Neutrophil (primary cell): ENCODE measurements around the gene CA12.
A peak's percentile ranks its signal among the peaks of the same experiment; 100 is the strongest.

Experiments
- H3K27ac ChIP-seq: fragments of 200-600 bp; sonication (generic); 2 replicates; pipeline ENCODE4 v1.5.1; 2016; ENCODE audit warnings: mild to moderate bottlenecking, moderate library complexity
- H3K27me3 ChIP-seq: fragments of 200-600 bp; sonication (generic); 2 replicates; pipeline ENCODE4 v1.6.0; 2016; ENCODE audit warnings: mild to moderate bottlenecking
- H3K36me3 ChIP-seq: fragments of 200-600 bp; sonication (generic); 2 replicates; pipeline ENCODE4 v1.5.1; 2017
- H3K4me1 ChIP-seq, 2 experiments: fragments of 200-600 bp in 1 of 2; sonication (generic) in 1 of 2; 1 replicate in 1 of 2; 2 replicates in 1 of 2; pipeline versions ENCODE4 v1.5.1 to v1.6.1; 2013 to 2016; ENCODE audit warnings: low read depth in 1 of 2, low read length in 1 of 2, mild to moderate bottlenecking in 1 of 2, moderate library complexity in 1 of 2; ENCODE audit not compliant: control insufficient read depth in 1 of 2, insufficient read depth in 1 of 2
- H3K4me3 ChIP-seq, 2 experiments: fragments of 200-600 bp in 1 of 2; sonication (generic) in 1 of 2; 1 replicate in 1 of 2; 2 replicates in 1 of 2; pipeline ENCODE4 v1.5.1; 2013 to 2016; ENCODE audit warnings: low read depth in 1 of 2, low read length in 1 of 2, mild to moderate bottlenecking in 1 of 2, moderate library complexity in 1 of 2
- H3K9me3 ChIP-seq: fragments of 200-600 bp; sonication (generic); 2 replicates; pipeline ENCODE4 v1.5.1; 2016
- TF ChIP-seq, protein P1 (sequence below): fragments of 200-600 bp; sonication (generic); IDR thresholded peaks from 2 replicates; pipeline ENCODE4 v1.5.1; 2016; ENCODE audit warnings: antibody characterized with exemption

Gene CA12

DNA sequence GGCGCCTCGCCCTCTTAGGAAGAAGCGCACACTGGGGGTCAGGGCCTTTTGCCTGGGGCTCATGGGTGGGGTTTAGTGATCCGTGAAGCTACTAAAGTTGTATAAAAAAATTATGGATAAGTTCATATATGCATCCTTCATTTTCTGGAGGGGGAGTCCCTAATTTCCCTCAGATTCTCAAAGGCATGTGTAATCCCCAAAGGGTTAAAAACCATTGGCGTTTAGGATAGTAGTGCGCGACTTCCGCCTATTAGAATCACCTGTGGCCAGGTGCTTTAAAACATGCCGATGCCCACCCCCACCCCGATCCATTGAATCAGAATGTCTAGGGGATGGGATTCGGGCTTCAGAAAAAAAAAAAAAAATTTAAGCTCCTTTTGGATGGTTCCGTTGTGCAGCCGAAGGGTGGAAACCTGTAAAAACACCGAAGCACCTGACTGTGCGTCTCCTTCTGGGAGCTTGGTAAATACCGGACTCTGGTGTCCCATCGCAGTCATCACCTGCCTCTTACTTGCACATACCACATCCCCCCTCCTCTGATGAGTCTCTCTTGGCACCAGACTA lies 103.7 kb downstream of the CA12 start:
- peak overlapping the region; percentile 73 to 90 for H3K4me3 ChIP-seq
- peak overlapping the region; percentile 81 for H3K27ac ChIP-seq
- H3K27me3 ChIP-seq, result no peaks in the 10 kb centered on the region
- peaks cover 46 to 52% of the 10 kb centered on the region in 2 experiments for H3K4me1 ChIP-seq
- TF ChIP-seq, protein P1, sequence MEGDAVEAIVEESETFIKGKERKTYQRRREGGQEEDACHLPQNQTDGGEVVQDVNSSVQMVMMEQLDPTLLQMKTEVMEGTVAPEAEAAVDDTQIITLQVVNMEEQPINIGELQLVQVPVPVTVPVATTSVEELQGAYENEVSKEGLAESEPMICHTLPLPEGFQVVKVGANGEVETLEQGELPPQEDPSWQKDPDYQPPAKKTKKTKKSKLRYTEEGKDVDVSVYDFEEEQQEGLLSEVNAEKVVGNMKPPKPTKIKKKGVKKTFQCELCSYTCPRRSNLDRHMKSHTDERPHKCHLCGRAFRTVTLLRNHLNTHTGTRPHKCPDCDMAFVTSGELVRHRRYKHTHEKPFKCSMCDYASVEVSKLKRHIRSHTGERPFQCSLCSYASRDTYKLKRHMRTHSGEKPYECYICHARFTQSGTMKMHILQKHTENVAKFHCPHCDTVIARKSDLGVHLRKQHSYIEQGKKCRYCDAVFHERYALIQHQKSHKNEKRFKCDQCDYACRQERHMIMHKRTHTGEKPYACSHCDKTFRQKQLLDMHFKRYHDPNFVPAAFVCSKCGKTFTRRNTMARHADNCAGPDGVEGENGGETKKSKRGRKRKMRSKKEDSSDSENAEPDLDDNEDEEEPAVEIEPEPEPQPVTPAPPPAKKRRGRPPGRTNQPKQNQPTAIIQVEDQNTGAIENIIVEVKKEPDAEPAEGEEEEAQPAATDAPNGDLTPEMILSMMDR, result no peak
- H3K9me3 ChIP-seq, result no peaks in the 10 kb centered on the region
- H3K36me3 ChIP-seq, result peaks cover 12% of the 10 kb centered on the region

DNA sequence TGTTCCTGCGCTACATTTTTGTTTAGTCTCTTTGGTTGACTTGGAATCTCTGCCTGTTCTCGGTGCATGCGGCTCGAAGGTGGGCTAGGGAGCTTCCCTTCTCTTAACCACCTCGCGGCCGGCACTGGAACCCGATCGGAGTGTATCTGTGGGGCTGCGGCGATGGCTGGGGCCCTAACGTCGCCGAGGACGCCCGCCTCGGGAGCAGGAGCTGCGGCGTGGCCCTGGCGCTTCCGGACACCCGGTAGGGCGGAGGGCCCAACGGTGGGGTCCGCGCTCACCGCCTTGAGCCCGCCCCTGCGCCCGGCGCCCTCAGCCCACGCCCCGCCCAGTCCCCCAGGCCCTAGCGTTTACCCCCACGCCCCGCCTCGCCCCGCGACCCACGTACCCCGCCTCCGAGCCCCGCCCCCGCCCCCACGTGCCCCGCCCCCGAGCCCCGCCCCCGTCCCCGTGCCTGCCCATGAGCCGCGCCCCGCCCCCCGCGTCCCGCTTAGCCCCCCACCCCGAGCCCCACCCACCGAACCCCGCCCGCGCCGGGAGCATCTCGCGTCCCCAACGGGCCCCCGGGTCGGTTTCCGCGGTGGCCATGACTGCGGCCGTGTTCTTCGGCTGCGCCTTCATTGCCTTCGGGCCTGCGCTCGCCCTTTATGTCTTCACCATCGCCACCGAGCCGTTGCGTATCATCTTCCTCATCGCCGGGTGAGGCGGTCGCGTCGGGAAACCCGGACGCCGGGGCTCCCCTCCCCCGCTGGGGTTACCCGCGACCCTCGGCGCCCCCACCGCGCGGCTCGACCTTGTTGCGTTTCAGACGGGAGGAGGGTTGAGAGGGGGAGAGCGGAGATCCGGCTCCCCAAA lies 104.4 kb downstream of the CA12 start, which contains the start of gene APH1B:
APH1B (plus strand) TSS at position 568 of the 855 bp plus-strand sequence; CDS start at position 587, 19 bp downstream.
- Histone ChIP-seq H3K4me3 (peak within 1 kb of the TSS; percentile 73 to 90), H3K27ac (peak within 1 kb of the TSS; percentile 81), H3K27me3 (no peaks in the 10 kb centered on the region), H3K9me3 (no peaks in the 10 kb centered on the region), H3K4me1 (peaks cover 38 to 45% of the 10 kb centered on the region in 2 experiments), H3K36me3 (peaks cover 12% of the 10 kb centered on the region)
- TF ChIP-seq, protein P1, result no peak

DNA sequence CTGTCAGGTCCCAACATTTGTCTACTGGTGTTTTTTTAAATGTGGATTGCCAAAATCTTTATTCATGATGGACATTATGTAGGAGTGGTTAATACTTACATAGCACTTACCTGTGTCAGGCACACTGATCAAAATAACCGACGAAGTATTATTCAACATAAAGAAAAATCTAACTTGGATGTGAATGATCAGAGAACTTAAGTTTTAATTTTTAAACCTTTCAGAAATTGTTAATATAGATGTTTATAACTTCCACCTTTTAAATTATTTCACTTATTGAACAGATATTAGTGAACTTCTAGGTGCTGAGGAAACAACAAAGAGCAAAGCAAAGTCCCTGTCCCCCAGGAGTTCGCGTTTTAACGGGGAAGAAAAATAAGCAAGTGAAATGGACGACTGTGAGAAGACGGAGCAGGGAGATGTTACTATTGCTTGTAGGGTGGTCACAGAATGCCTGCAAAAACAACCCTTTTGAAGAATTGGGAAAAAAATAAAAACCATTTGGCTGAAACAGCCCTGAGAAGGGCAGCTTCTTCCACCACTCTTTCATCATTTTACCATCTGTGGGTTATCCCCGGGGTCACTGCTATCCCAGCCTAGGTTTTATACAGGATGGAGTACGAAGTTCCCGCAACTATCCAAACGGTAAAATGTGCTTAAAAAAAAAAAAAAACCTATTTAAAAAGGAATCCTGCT lies 105.2 kb downstream of the CA12 start:
- Histone ChIP-seq H3K27ac (peak overlapping the region; percentile 81), H3K36me3 (peaks cover 14% of the 10 kb centered on the region), H3K9me3 (no peaks in the 10 kb centered on the region), H3K4me1 (peaks cover 31 to 38% of the 10 kb centered on the region in 2 experiments), H3K4me3 (peak overlapping the region; percentile 73 to 90), H3K27me3 (no peaks in the 10 kb centered on the region)
- TF ChIP-seq, protein P1, result no peak

DNA sequence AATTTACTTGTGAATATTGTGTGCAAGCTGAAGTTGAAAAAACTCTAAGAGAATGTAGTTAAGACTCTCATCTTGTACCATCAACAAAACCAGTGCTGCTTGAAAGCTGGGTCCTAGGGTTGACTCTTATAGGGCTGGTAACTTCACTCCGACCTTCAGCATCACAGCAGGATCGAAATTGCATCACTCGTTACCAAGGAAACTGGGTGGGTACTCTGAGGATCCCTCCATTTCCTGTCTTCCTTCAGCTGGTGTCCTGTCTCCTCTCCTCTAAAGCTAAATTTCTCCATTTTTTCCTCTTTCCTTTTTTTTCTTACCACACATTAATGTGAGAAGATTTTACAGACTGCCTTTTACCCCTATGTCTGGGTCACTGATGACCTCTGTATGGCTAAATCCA lies 107.2 kb downstream of the CA12 start:
- Histone ChIP-seq H3K27me3 (no peaks in the 10 kb centered on the region), H3K4me1 (peaks cover 24 to 29% of the 10 kb centered on the region in 2 experiments), H3K27ac (no peak overlapping the region), H3K9me3 (no peaks in the 10 kb centered on the region), H3K4me3 (no peak overlapping the region), H3K36me3 (peaks cover 20% of the 10 kb centered on the region)
- TF ChIP-seq, protein P1, result no peak
